HG02870 (cell line): ENCODE measurements around the gene HLA-DOB.
A peak's percentile ranks its signal among the peaks of the same experiment; 100 is the strongest.

Experiments used
- ATAC-seq: cut with Tn5 transposase; IDR thresholded peaks from one replicate; pipeline ENCODE4 v1.9.1; 2021; ENCODE audit warnings: mild to moderate bottlenecking, moderate library complexity; ENCODE audit not compliant: unreplicated experiment

The HLA-DOB gene

DNA sequence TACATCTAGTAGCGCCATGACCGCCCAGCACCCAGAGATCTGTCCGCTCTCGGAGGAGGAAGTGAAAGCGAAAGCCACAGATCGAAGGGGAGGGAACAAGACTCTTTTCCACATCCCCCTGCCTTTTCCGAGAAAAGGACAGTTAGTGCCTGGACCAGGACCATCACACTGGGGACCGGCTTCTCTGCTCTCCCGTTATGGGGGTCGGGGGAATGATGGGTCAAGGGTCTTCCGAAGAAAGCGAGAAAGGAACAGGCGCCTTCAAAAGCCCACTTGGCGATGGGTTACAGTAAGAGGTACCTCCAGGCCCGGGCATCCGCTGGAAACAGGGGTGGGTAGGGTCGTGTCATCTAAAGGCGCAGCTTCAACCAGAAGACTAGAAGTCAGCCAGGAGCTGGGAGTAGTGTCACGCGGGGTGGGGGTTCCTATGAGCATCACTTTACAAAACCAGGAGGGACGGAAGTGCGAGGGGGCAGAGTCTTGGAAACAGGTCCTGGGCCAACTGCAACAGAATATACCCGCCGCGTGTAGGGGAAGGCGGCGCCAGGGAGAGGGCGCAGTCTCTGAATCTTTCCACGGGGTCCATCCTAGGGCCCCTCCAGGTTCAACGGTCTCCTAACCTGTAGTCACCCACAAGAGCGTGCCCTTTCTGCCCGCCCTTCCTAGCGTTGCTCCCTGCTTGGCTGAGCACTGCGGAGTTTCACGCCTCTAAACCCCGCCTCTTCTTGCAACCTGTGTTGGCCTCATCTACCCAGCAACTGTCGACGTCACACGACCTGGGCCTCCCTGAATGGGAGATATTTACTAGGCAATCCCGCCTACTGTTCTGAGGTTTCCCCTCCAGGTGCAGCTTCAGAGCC, 27.4 kb upstream of the HLA-DOB start, which contains the start of gene PSMB8:
Gene PSMB8, minus strand, starts transcription at position 69 of the 860 bp plus-strand sequence. Its CDS starts 51 bp downstream, at position 18.
- peak; percentile 68 for ATAC-seq

DNA sequence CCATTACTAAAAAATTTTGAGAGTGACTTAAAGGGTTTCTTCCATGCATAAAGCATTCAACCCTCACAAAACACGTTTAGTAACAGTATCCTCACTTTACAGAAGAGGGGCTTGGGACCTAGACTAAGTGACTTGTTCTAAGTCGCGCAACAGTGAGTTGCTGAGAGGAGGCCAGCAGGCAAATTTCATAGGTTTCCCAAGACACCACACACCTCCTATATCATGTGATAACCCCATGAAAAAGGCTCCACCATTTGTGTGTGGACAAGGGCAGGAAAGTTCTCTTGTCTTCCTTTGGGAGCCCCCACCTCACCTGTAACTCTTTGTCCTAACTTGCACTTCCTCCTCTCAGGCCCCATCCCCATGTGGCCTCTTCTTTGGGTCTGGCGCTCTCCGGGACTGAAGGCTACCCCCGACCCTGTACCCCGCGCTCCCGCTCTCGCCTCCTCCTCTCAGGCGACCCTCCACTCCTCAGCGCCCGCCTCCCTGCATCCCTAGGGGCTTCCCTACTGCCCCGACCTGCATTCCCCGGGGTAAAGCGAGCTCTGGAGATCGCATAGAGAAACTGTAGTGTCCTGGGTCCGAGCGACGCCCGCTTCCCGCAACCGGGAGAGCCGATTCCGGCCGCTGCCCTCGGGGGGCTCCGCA, 26.7 kb upstream of the HLA-DOB start:
- ATAC-seq = no peak

- ATAC-seq = no peak
These were observed 25.9 kb upstream of the HLA-DOB start for GRCh38 chr6:32842690-32843089.

DNA sequence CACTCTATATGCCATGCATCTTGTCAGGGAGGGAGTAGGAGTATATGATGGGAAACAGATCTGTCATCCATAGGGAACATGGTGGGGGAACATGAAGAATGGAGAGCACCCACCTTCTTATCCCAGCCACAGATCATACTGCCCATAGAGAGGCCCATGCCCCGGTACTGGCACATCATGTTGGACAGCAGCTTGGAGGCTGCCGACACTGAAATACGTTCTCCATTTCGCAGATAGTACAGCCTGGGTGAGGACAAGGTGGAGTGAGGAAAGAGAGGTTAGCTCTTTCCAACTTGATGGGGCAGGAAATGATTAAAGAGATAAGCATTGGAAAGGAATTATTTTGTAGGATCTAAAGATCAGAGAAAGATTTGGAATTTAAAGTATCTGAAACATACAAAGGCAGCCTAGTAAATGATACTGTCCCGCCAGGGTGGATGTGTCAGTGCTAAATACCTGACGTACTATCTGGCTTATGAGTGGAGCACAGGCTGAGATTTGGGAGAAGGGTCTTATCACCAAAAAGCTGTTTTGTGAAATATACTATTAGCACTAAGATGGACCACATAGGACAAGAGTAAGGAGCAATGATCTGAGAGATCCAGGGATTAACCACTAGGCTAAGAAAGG, 25.3 kb upstream of the HLA-DOB start:
- no peak for ATAC-seq

GRCh38 chr6:32840604-32841246, 23.9 kb upstream of the HLA-DOB start:
- no peak for ATAC-seq

DNA sequence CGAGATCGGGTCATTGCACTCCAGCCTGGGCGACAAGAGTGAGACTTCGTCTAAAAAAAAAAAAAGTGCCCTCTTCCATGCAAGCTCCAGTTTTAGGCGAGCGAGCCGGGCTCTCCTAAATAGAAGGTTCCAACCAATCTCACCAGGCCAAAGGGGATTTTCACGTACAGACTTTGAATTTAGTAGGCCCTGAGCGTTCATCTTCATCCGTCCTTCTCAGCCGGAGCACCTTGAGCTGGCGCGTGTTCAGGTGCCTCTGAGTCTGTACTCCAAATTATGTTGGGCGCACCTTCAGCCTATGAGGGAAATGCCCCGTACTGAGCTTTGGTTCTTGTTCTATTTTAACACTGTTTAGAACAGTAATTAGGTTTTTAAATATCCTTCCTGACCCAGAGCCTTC, 22.6 kb upstream of the HLA-DOB start:
- ATAC-seq = no peak

DNA sequence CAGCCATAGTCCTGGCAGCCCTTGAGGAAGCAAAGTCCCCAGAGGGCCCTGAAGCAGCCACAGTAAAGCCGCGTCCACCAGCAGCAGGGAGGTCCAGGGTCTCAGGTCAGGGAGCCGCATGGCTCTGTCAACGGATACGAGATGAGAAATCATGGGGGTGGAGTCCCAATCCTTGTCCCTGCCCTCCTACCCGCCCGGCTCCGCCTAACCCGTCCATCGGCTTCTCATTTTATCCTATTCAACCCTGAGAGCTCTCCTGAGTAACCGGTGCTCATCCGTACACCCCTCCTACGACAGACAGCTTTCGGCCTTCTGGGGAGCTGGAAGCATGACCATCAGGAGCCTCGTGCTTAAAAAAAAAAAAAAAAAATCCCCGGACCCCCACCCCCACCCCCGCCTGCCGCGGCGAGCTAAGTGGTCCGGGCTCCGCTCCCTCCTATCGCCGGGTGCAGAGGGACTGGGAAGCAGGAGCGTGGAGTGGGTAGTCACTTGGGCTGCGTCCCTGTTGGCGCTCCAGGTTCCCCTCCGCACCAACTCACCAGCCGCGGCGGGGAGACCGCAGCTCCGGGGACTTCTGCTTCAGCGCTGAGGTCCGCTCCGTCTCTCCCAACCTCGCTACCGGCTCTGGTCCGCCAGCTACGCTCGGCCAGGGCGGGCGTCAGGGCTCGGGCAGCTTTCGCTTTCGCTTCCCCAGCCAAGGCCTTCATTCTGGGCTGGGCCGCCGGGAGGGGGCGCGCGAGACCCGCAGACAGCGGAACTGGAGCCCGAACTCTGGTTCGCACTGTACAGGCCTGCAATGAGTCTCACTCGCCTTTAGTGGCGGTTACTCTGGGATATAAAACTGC, 21.5 kb upstream of the HLA-DOB start, which contains the start of gene TAP2:
Gene TAP2, minus strand, starts transcription at position 626 of the 845 bp plus-strand sequence. Its CDS starts 506 bp downstream, at position 120.
- ATAC-seq = peak; percentile 78

GRCh38 chr6:32837651-32838113, 20.9 kb upstream of the HLA-DOB start:
- ATAC-seq = no peak

GRCh38 chr6:32836873-32837272, 20.1 kb upstream of the HLA-DOB start:
- ATAC-seq = no peak

GRCh38 chr6:32835167-32835893, 18.5 kb upstream of the HLA-DOB start:
- ATAC-seq = no peak

GRCh38 chr6:32833664-32834063, 16.9 kb upstream of the HLA-DOB start:
- ATAC-seq = no peak

DNA sequence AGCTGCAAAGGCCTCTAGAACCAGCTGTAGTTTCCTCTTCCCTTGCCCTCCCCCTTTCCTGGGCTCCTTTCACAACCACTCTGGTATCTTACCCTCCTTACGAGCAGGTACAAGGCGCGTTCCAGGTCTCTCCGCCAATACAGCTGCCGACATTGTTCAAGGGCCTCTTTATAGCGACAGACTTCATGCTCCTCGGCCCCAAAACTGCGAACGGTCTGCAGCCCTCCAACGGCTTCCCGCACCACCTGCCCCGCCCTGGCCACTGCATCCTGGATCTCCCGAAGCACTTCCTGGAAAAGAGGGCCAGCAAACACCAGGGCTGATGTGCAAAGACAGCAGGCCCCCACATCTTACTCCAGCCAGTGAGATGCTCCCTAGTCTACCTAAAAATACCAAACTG, 15.7 kb upstream of the HLA-DOB start:
- ATAC-seq = no peak

DNA sequence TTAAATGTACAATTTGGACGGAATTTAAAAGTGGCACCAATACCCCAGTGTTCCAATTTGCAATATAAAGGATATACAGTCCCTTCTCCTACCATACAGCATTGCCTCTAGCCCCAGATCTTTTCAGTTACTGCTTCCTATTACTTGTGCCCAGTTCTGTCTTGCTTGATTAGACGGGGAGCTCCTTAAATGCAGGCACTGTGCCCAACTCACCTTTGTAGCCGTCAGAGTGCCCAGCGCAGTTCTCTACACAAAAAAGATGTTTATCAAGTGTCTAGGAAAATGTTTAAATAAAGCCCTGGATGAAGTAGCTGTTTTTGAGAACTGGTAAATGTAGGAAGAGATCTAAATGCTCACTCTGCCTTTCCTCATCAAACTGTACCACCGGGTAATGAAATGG, 14.1 kb upstream of the HLA-DOB start:
- no peak for ATAC-seq

DNA sequence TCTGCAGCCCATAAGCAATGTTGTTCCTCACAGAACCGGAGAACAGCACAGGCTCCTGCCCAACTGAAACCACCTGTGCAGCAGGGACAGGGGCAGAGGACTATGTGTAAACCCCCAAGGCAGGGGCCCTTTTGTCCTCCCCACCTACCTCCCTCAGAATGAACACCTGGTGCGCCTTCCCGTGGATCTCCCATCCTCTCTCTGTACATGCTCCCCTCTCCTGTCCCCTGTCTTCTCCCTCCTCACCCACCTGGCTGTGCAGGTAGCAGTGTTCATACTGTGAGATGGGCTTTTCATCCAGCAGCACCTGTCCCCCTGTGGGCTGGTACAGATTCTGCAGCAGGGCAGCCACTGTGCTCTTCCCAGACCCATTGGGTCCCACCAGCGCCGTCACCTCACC, 13.2 kb upstream of the HLA-DOB start:
- ATAC-seq = no peak

DNA sequence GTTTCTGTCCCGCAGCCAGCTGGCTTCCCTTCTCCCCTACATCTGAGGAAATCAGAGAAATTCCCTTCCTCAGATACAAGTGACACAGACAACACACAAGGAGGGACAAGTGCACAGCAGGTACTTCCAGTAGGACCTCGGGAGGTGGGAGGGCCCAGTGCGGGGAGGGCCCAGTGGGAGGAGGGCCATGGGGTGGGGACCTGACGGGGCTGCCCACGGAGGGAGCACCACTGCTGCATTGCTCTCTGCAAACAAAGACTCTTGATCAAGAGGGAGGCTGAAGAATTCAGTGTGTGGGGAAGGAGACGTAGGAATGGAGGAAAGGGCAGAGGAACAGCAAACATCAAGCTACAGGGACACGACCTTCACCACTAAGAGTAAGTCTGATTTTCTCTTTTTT, 12.7 kb upstream of the HLA-DOB start:
- ATAC-seq = no peak

GRCh38 chr6:32827025-32827424, 10.2 kb upstream of the HLA-DOB start:
- no peak for ATAC-seq

DNA sequence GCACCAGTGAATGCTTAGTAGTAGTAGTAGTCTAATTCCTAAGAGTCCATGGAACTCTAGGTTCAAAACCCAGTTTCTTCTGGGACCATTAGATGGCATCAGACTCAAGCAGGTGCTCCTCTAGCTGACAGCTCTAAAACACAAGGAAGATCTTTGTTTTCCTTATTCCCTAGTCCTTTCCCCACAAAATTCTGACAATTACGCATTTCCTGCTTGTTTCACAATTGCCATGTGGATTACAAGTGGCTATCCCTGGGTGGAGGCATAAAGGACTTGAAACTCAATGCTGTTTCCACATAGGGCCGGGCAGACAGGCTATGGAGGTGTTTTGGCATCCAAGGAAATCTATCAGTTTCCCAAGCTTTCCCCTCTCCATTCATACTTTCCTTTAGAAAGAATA, 9.2 kb upstream of the HLA-DOB start:
- no peak for ATAC-seq

DNA sequence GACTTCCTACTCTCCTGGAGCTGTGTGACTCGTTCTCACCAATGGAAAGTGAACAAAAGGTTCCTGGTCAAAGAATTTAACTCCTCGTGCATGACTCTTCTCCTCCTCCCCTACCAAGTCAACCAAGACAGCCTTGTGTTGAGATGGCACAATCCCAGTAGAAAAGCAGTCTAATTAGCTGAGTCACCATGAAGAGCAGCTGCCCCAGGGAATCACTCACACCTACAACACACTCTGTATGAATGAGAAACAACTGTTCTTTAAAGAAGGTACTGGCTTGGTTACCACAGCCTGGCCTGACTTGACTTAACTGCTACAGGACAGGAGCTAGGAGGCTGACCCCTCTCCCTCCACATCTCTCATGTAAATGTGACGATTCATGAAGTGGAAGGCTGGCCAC, 2.9 kb upstream of the HLA-DOB start:
- ATAC-seq = no peak

DNA sequence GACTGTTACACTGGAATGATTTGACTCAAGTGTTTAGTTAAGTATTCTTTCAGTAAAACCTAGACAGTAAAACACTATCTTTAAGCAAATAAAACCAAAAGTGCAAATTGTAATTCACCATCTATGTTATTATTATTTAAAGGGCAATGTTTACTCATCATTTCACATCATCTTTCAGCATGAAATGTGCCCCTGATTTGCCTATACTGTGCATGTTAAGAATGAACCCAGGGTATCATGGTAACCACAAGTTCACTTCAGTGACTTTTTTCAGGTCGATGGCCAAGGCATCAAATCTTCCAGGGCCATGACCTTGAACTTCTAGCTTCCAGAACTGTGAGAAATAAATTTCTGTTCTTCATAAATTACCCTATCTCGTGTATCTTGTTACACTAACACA, 2.1 kb upstream of the HLA-DOB start:
- ATAC-seq = no peak

- peak; percentile 46 for ATAC-seq
These were observed 806 bp downstream of the HLA-DOB start for GRCh38 chr6:32815996-32816395.
